ENCODE results near the gene OSCP1.

DNA sequence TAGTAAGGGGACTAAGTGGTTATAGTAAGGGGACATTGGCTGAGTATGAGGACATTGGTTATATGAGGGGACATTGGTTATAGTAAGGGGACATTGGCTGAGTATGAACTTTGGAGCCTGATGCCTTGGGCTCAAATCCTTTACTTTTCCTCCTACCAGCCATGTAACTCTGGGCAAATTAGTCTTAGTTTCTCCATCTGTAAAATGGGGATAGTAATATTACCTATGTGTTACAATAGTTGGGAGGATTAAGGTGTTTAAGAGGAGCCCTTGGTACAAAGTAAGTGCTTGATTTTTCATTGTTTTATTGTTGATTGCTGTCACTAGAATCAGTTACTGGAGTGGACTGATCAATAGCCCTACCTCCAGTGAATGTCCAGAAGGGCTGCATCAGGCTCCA lies 2.8 kb downstream of the OSCP1 start:
- TF ChIP-seq, protein P1, sequence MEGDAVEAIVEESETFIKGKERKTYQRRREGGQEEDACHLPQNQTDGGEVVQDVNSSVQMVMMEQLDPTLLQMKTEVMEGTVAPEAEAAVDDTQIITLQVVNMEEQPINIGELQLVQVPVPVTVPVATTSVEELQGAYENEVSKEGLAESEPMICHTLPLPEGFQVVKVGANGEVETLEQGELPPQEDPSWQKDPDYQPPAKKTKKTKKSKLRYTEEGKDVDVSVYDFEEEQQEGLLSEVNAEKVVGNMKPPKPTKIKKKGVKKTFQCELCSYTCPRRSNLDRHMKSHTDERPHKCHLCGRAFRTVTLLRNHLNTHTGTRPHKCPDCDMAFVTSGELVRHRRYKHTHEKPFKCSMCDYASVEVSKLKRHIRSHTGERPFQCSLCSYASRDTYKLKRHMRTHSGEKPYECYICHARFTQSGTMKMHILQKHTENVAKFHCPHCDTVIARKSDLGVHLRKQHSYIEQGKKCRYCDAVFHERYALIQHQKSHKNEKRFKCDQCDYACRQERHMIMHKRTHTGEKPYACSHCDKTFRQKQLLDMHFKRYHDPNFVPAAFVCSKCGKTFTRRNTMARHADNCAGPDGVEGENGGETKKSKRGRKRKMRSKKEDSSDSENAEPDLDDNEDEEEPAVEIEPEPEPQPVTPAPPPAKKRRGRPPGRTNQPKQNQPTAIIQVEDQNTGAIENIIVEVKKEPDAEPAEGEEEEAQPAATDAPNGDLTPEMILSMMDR (IDR thresholded peaks at IDR 0.05): no peak
- TF ChIP-seq EZH2 (IDR thresholded peaks at IDR 0.05; ENCODE audit: borderline replicate concordance, insufficient read depth, low read depth, low read length, poor library complexity, severe bottlenecking): no peak
